Measurements from ENCODE around the gene PDE10A.
"Not testable (repeated sequence)": the region's sequence is repeated elsewhere in the genome, so short reads cannot be mapped to it uniquely, and the experiment has no call there.

The PDE10A gene

DNA sequence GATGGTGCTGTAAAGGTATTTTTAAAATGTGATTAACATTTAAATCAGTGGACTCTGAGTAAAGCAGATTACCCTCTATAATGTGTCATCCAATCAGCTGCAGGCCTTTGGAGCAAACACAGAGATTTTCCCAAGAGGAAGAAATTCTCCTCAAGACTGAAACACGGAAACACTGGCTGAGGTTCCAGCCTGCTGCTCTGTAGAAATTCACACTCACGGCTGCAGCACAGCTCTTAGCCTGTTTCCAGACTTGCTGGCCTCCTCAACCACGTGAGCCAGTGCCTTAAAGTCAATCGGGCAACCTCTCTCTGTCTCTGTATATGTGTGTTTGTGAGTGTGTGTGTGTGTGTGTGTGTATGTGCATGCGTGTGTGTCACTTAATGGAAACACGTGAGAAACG, 41.1 kb downstream of the PDE10A start:
- TF ChIP-seq, protein P1, sequence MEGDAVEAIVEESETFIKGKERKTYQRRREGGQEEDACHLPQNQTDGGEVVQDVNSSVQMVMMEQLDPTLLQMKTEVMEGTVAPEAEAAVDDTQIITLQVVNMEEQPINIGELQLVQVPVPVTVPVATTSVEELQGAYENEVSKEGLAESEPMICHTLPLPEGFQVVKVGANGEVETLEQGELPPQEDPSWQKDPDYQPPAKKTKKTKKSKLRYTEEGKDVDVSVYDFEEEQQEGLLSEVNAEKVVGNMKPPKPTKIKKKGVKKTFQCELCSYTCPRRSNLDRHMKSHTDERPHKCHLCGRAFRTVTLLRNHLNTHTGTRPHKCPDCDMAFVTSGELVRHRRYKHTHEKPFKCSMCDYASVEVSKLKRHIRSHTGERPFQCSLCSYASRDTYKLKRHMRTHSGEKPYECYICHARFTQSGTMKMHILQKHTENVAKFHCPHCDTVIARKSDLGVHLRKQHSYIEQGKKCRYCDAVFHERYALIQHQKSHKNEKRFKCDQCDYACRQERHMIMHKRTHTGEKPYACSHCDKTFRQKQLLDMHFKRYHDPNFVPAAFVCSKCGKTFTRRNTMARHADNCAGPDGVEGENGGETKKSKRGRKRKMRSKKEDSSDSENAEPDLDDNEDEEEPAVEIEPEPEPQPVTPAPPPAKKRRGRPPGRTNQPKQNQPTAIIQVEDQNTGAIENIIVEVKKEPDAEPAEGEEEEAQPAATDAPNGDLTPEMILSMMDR (conservative IDR thresholded peaks at IDR 0.05): no peak
- TF ChIP-seq ZFX (IDR thresholded peaks at IDR 0.05): no peak
- H3K27ac ChIP-seq: no peak overlapping the region

DNA sequence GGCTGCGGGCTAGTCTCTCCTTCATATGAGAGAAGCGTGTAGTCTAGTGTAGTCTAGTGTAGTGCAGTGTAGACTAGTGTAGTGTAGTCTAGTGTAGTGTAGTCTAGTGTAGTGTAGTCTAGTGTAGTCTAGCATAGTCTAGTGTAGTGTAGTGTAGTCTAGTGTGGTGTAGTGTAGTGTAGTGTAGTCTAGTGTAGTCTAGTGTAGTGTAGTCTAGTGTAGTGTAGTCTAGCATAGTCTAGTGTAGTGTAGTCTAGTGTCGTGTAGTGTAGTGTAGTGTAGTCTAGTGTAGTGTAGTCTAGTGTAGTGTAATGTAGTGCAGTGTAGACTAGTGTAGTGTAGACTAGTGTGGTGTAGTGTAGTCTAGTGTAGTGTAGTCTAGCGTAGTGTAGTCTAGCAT, 44.1 kb downstream of the PDE10A start:
- H3K27ac ChIP-seq: not testable (repeated sequence)

DNA sequence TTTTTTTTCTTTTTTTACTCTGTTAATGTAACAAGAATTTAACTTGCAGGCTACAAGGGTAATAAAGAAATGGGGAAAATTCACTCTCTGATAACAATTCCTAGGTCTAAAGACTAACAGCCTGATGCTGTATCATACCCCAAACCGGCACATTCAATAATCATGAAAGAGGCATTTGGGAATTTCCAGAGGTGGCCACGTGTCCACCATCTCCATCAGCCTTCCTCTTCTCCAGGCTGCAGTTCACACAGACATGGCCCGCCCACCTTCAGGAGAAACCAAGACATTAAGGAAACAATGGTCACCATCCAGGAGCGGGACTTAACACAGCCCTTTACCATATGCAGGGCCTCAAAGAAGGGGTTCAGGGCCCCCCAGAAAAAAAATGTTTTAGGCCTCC, 44.8 kb downstream of the PDE10A start:
- TF ChIP-seq, protein P1 (conservative IDR thresholded peaks at IDR 0.05): no peak
- TF ChIP-seq ZFX (IDR thresholded peaks at IDR 0.05): no peak

DNA sequence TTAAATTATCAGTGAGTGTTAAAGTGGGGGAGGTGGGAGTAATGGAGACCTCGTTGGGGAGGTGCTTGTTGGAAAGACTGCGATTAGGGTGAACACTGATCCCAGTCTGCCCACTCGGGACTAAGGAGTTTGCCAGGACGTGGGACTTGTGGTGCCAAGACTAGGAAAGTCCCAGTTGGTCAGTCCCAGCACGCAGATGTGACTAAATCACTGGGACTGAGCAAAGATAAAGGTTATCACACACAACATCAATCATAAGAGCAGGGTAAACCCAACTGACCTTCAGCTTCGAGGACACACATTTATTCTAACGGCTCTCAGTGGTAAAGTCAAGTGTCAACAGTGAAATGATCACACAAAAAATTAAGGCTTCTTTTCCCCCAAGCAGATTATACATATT, 45.5 kb downstream of the PDE10A start:
- H3K27ac ChIP-seq: no peak overlapping the region
- TF ChIP-seq ZFX (IDR thresholded peaks at IDR 0.05): no peak
- TF ChIP-seq, protein P1 (conservative IDR thresholded peaks at IDR 0.05): no peak

More for the DNA sequence above, 44.8 kb downstream of the PDE10A start:
- H3K27ac ChIP-seq: no peak overlapping the region

DNA sequence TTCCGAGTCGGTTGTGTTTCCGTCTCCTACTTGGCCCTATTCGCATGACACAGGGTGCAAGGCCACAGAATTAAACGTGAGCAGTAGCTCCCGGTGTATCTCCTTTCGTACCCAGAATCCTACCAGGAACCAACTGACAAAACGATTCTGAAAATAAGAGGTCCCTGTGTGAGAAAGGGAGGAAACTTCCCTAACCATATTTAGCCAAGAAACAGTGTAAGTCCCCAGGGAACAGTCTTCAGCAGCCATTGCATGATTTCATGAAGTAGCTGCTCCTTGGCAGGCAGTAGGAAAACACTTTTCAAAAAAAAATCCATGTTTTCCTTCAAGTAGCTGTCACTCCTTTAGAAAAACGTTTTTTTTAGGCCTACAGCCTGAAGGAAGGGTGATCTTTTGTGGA, 46.9 kb downstream of the PDE10A start:
- H3K27ac ChIP-seq: no peak overlapping the region
- no peak for TF ChIP-seq ZFX (IDR thresholded peaks at IDR 0.05)
- TF ChIP-seq, protein P1 (conservative IDR thresholded peaks at IDR 0.05): no peak

DNA sequence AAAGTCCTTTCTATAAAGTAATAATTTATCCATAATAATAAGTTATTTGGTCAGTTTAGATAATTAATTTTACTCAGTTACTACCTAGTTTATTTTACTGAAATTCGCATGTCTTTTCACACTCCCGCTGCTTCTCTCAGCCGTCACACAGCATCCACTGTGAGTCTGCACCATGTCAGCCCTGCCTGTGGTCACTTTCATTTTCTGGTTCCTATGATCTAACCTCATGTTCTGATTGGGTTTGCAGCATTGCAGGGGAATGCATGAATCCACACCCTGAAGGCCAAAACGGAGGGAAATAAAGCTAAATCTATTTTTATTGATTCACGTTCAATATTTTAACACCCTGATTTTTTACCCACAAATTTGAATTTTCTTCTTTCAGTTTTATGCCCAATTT, 47.4 kb downstream of the PDE10A start:
- no peak for TF ChIP-seq ZFX (IDR thresholded peaks at IDR 0.05)
- TF ChIP-seq, protein P1 (conservative IDR thresholded peaks at IDR 0.05): no peak
- H3K27ac ChIP-seq: no peak overlapping the region

DNA sequence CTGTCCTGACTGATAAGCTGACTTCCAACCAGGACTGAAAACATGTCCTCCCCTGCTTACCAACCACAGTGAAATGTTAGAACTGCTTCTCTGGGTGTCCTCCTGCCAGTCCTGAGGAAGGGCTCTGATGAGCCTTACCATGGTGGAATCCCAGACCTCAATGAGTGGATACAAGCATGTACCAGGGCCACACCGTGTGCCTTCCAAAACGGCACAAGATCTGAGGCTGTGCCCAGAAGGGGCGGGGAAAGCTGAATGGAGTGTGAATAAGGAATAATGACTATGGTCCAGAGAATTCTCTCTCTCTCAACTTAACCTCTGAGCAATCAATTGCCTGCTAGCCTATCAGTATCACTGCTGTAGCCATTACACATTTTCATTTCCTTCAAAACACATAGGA, 51.7 kb downstream of the PDE10A start:
- TF ChIP-seq, protein P1 (conservative IDR thresholded peaks at IDR 0.05): no peak
- no peak for TF ChIP-seq ZFX (IDR thresholded peaks at IDR 0.05)
- H3K27ac ChIP-seq: no peak overlapping the region

DNA sequence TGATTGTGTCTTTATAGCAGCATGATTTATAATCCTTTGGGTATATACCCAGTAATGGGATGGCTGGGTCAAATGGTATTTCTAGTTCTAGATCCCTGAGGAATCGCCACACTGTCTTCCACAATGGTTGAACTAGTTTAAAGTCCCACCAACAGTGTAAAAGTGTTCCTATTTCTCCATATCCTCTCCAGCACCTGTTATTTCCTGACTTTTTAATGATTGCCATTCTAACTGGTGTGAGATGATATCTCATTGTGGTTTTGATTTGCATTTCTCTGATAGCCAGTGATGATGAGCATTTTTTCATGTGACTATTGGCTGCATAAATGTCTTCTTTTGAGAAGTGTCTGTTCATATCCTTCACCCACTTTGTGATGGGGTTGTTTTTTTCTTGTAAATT, 54.5 kb downstream of the PDE10A start:
- not testable (repeated sequence) for H3K27ac ChIP-seq

DNA sequence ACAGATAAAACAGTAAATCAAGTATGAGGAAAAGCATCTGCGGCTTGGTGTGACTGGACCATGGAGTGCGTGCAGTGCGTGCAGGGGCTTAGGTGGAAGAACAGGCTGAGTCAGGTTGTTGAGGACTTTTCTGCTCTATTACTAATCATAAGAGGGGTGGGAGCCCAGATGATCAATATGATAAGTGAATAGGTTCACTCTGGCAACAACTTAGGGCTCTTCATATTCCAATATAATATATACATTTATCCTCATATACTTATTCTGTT, 56.4 kb downstream of the PDE10A start:
- no peak for TF ChIP-seq ZFX (IDR thresholded peaks at IDR 0.05)
- TF ChIP-seq, protein P1 (conservative IDR thresholded peaks at IDR 0.05): no peak
- H3K27ac ChIP-seq: no peak overlapping the region
